ENCODE measurements around the gene RNF38. TPM values are rescaled to one million over a fixed set of nuclear protein-coding genes. Genes with fewer than 3 reads are reported as not detected.
A peak's percentile ranks its signal among the peaks of the same experiment; 100 is the strongest.

The RNF38 gene
- total RNA-seq, 3 donors from 2014 or later (not counting 1 experiment from before 2014, with no cell fraction given), result 70.9 to 90.0 (median 76.5) TPM

- H3K4me1 ChIP-seq (ENCODE audit: control insufficient read depth, insufficient read depth, low read length), result peaks cover 5% of the 10 kb centered on the region
- no peaks in the 10 kb centered on the region for H3K36me3 Mint-ChIP-seq
- DNase-seq, result peak; percentile 93 to 95
- no peaks in the 10 kb centered on the region for H3K9me3 Mint-ChIP-seq
- H3K9me3 ChIP-seq (ENCODE audit: control insufficient read depth, insufficient read depth, low read length), result no peaks in the 10 kb centered on the region
- H3K27me3 ChIP-seq (ENCODE audit: control insufficient read depth, insufficient read depth, low read length), result no peaks in the 10 kb centered on the region
- ATAC-seq, result peak; percentile 76 to 91 (median 80)
- peak overlapping the region; percentile 96 for H3K4me3 Mint-ChIP-seq
- intact Hi-C loops (cut with micrococcal nuclease), result loop anchor here (5.0 kb wide), 1 partner anchor 172 kb away; the partner anchor contains the start of gene MELK
- WGBS (ENCODE audit: insufficient coverage), result under 1% methylated on average over 109 of the region's 111 CpGs
- TF ChIP-seq CTCF (IDR thresholded peaks at IDR 0.05), result no peak
- peaks cover 1% of the 10 kb centered on the region for H3K36me3 ChIP-seq (ENCODE audit: control insufficient read depth, insufficient read depth, low read length)
- peak overlapping the region; percentile 96 for H3K27ac ChIP-seq (ENCODE audit: low read length)
- no peaks in the 10 kb centered on the region for H3K27me3 Mint-ChIP-seq (ENCODE audit: low read depth in 2 of 2)
- H3K4me1 Mint-ChIP-seq, result peaks cover 44% of the 10 kb centered on the region in 2 donors
- peak overlapping the region; percentile 77 for H3K4me3 ChIP-seq (ENCODE audit: low read length)
- peak overlapping the region; percentile 99 for H3K27ac Mint-ChIP-seq
Measured at GRCh38 chr9:36400332-36401163, 479 bp upstream of the RNF38 start.

- Histone ChIP-seq H3K9me3 (ENCODE audit: control insufficient read depth, insufficient read depth, low read length) (no peaks in the 10 kb centered on the region), H3K4me1 (ENCODE audit: control insufficient read depth, insufficient read depth, low read length) (peaks cover 5% of the 10 kb centered on the region), H3K36me3 (ENCODE audit: control insufficient read depth, insufficient read depth, low read length) (peaks cover 2% of the 10 kb centered on the region), H3K4me3 (ENCODE audit: low read length) (no peak overlapping the region), H3K27me3 (ENCODE audit: control insufficient read depth, insufficient read depth, low read length) (no peaks in the 10 kb centered on the region), H3K27ac (ENCODE audit: low read length) (peak overlapping the region; percentile 29)
- intact Hi-C loops (cut with micrococcal nuclease), result no loop called here
- Mint-ChIP-seq H3K27me3 (ENCODE audit: low read depth in 2 of 2) (no peaks in the 10 kb centered on the region), H3K9me3 (no peaks in the 10 kb centered on the region), H3K4me3 (peak overlapping the region; percentile 68), H3K36me3 (no peaks in the 10 kb centered on the region), H3K27ac (peak overlapping the region; percentile 99), H3K4me1 (peaks cover 52 to 57% of the 10 kb centered on the region in 2 donors)
- DNase-seq, result no peak
- TF ChIP-seq CTCF (IDR thresholded peaks at IDR 0.05), result no peak
- no peak for ATAC-seq
Measured at GRCh38 chr9:36398745-36399144, 1.3 kb downstream of the RNF38 start.

- no peaks in the 10 kb centered on the region for H3K27me3 ChIP-seq (ENCODE audit: control insufficient read depth, insufficient read depth, low read length)
- H3K9me3 ChIP-seq (ENCODE audit: control insufficient read depth, insufficient read depth, low read length), result no peaks in the 10 kb centered on the region
- peaks cover 3% of the 10 kb centered on the region for H3K36me3 ChIP-seq (ENCODE audit: control insufficient read depth, insufficient read depth, low read length)
- Mint-ChIP-seq H3K4me1 (peaks cover 60 to 71% of the 10 kb centered on the region in 2 donors), H3K36me3 (no peaks in the 10 kb centered on the region), H3K4me3 (no peak overlapping the region), H3K9me3 (no peaks in the 10 kb centered on the region), H3K27me3 (ENCODE audit: low read depth in 2 of 2) (no peaks in the 10 kb centered on the region), H3K27ac (peak overlapping the region in 1 of 2 donors; percentile 64)
- TF ChIP-seq CTCF (IDR thresholded peaks at IDR 0.05), result no peak
- intact Hi-C loops (cut with micrococcal nuclease), result no loop called here
- no peak overlapping the region for H3K27ac ChIP-seq (ENCODE audit: low read length)
- no peak for ATAC-seq
- peaks cover 5% of the 10 kb centered on the region for H3K4me1 ChIP-seq (ENCODE audit: control insufficient read depth, insufficient read depth, low read length)
- 100% methylated on average over 5 of the region's 9 CpGs for WGBS (ENCODE audit: insufficient coverage)
- H3K4me3 ChIP-seq (ENCODE audit: low read length), result no peak overlapping the region
- no peak for DNase-seq
Measured at GRCh38 chr9:36396985-36397384, 3.1 kb downstream of the RNF38 start.

Measured in natural killer cell (primary cell).